Panc1 (cell line): ENCODE results near the gene CROCC2. TPM values are rescaled to one million over a fixed set of nuclear protein-coding genes. Genes with fewer than 3 reads are reported as not detected.

Experiments
- ATAC-seq: fragments of 200-7000 bp; cut with Tn5 transposase; 2 replicates; pipeline ENCODE4 v1.9.1; 2020; ENCODE audit warnings: mild to moderate bottlenecking, moderate library complexity
- BruUV-seq: library from RNA; stranded (reverse); fragments of 400-500 nt; replicated peaks from 2 replicates; lab custom pipeline; 2021; lab: Mats Ljungman, UMichigan
- CTCF ChIA-PET: fragments of 300-600 bp; sonication (Branson Sonifier 250); formaldehyde crosslinking; loops from one replicate; lab custom pipeline; 2022; ENCODE audit warnings: antibody characterized with exemption; lab: Charles Lee
- POLR2A ChIA-PET: fragments of 300-600 bp; sonication (Branson Sonifier 250); formaldehyde crosslinking; loops from one replicate; lab custom pipeline; 2022; ENCODE audit warnings: antibody characterized with exemption; lab: Charles Lee
- DNase-seq: peaks from one replicate; pipeline ENCODE4 v3.0.0-alpha.2; 2010; ENCODE audit warnings: low read depth, low spot score
- H3K27ac ChIP-seq: 2 replicates; pipeline ENCODE4 v1.5.1; 2011; ENCODE audit warnings: mild to moderate bottlenecking, low read length, inconsistent platforms
- H3K27me3 ChIP-seq: fragments of 200-500 bp; sonication (Bioruptor generic); 2 replicates; pipeline ENCODE4 v1.6.0; 2014; ENCODE audit warnings: low read length, inconsistent platforms; ENCODE audit not compliant: control insufficient read depth, insufficient read depth
- H3K36me3 ChIP-seq: fragments of 200-500 bp; sonication (Bioruptor generic); 2 replicates; pipeline ENCODE4 v1.5.1; 2014; ENCODE audit warnings: inconsistent platforms, mild to moderate bottlenecking, low read length, moderate library complexity; ENCODE audit not compliant: control insufficient read depth, insufficient read depth
- H3K4me1 ChIP-seq: 2 replicates; pipeline ENCODE4 v1.5.1; 2011; ENCODE audit warnings: inconsistent platforms, mild to moderate bottlenecking, low read length, moderate library complexity; ENCODE audit not compliant: control insufficient read depth, insufficient read depth
- H3K4me3 ChIP-seq, 2 experiments: 2 replicates each; pipeline ENCODE4 v1.5.1; 2011 to 2012; ENCODE audit warnings: low read depth in 2 of 2, low read length in 2 of 2, mild to moderate bottlenecking in 2 of 2, inconsistent platforms in 1 of 2, moderate library complexity in 1 of 2
- H3K9me3 ChIP-seq: fragments of 200-500 bp; sonication (Bioruptor generic); 2 replicates; pipeline ENCODE4 v1.5.1; 2014; ENCODE audit warnings: low read depth, mild to moderate bottlenecking, inconsistent platforms, low read length, moderate library complexity; ENCODE audit not compliant: control insufficient read depth, insufficient read depth
- POLR2AphosphoS5 ChIP-seq: IDR thresholded peaks from 2 replicates; pipeline ENCODE4 v1.6.1; 2012; ENCODE audit warnings: mild to moderate bottlenecking, low read depth, low read length, moderate library complexity
- SIN3A ChIP-seq: IDR thresholded peaks from 2 replicates; pipeline ENCODE4 v1.6.1; 2012; ENCODE audit warnings: low read depth, mild to moderate bottlenecking, low read length, moderate library complexity, borderline replicate concordance; ENCODE audit not compliant: insufficient read depth
- TCF7L2 ChIP-seq: IDR thresholded peaks from 2 replicates; pipeline ENCODE4 v1.6.1; 2011; ENCODE audit warnings: mild to moderate bottlenecking, low read depth, low read length, inconsistent platforms
- in situ Hi-C: cut with HindIII; loops from 2 replicates; pipeline ENCODE4 v1.10.0; 2016; ENCODE audit warnings: low sequenced_read_pairs, low pct_unique_long_range_greater_than_20kb
- intact Hi-C: fragments of 100-400 bp; cut with micrococcal nuclease; formaldehyde crosslinking; loops from one replicate; pipeline ENCODE4 v1.10.0; 2022; ENCODE audit not compliant: unreplicated experiment
- total RNA-seq: library from RNA; stranded (reverse); gene quantifications from one replicate; pipeline ENCODE4 v1.2.1, GENCODE V29; 2021; ENCODE audit not compliant: unreplicated experiment
- TF ChIP-seq, protein P1 (sequence below), 2 experiments: IDR thresholded peaks; 2 replicates each; pipeline ENCODE4 v1.6.1; 2011 to 2012; ENCODE audit warnings: low read depth in 2 of 2, control low read depth in 1 of 2, low read length in 1 of 2, mild to moderate bottlenecking in 1 of 2, moderate library complexity in 1 of 2; ENCODE audit not compliant: insufficient read depth in 1 of 2
- TF ChIP-seq, protein P2 (sequence below): fragments of 450-650 bp; IDR thresholded peaks from 2 replicates; pipeline ENCODE4 v1.5.1; 2017; ENCODE audit warnings: mild to moderate bottlenecking

Gene CROCC2
- total RNA-seq, 1 experiment from 2014 or later = 0.23 TPM

DNA sequence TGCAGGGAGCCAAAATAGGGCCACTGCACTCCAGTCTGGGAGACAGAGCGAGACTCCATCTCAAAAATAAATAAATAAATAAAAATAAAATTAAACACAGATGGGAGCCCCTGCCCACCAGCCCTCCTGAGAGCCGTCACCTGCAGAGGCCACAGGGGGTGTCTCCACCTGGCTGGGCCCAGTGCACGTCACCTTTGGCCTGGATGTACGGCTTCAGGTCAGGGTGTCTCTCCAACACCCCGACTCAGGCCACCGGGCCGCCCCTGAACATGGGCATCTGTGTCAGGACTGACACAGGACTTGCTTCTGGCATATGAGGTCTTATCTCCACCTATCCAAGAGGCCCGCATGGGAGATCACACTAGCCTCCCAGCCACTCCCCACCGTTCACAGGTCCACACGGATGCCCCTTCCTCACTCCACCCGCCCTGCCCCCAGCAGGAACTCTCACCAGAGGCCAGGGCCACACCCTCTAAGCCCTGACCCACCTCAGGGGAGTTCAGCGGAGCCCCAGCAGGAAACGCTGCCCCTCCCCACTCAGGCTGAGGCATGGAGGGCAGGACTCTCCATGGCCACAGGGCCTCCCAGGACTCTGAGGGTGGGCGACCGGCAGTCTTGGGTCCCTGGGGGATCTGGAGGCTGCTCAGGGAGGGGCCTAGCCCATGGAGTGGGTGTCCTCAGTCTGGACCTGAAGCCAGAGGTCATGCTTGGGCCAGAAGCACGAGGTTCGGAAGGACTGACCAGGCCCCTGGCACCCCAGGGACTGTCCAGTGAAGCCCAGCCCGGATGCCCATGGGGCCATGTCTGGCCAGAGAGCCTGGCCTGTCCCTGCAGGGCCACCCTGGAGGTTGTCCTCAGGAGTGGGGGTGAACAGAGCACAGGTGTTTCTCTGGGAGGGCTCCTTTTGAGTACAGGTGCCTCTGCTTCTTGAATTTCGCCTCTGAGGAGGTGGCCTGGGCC, 1.6 kb upstream of the CROCC2 start:
- Histone ChIP-seq H3K36me3 (no peaks in the 10 kb centered on the region), H3K27ac (no peak overlapping the region), H3K27me3 (no peaks in the 10 kb centered on the region), H3K4me3 (no peak overlapping the region), H3K9me3 (no peaks in the 10 kb centered on the region), H3K4me1 (no peaks in the 10 kb centered on the region)
- ChIA-PET CTCF (no interaction called here), POLR2A (no interaction called here)
- in situ Hi-C loops (no loop called here), intact Hi-C loops (no loop called here)
- BruUV-seq = no TSS peak
- ATAC-seq = no peak
- no peak for DNase-seq
- no peak for TF ChIP-seq TCF7L2

DNA sequence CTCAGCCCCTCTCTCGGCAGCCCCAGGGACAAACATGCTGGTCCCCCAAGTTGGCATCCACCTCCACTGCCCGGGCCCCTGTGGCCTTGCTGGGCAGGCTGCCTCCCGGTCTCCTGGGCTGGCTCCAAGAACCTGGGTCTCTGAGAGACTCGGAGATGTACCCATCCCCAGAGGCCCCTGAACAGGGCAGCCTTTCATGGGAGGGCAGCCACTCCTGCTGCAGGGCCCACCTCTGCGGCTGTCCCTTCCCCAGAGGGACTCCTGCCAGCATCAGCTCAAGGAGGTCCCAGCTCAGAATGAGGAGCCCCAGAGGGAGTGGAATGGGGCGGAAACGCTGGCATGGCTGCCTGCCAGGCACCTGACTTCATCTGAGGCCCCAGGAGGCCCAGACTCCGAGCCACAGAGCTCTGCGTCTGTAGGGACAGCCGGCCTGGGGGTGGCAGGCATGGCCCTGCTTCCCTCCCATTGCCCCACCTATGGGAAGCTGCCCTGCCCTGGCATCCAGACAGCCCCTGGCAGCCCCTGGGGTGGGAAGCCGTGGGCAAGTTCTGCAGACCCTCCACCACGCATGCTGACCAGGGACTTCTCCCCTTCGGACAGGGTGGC, 857 bp upstream of the CROCC2 start:
- Histone ChIP-seq H3K36me3 (no peaks in the 10 kb centered on the region), H3K4me1 (no peaks in the 10 kb centered on the region), H3K4me3 (no peak overlapping the region), H3K27ac (no peak overlapping the region), H3K9me3 (no peaks in the 10 kb centered on the region), H3K27me3 (no peaks in the 10 kb centered on the region)
- in situ Hi-C loops (no loop called here), intact Hi-C loops (no loop called here)
- ChIA-PET POLR2A (no interaction called here), CTCF (no interaction called here)
- DNase-seq = no peak
- no TSS peak for BruUV-seq
- peak; percentile 32; the same call in 1 of the 2 replicates for ATAC-seq
- TF ChIP-seq, protein P1, sequence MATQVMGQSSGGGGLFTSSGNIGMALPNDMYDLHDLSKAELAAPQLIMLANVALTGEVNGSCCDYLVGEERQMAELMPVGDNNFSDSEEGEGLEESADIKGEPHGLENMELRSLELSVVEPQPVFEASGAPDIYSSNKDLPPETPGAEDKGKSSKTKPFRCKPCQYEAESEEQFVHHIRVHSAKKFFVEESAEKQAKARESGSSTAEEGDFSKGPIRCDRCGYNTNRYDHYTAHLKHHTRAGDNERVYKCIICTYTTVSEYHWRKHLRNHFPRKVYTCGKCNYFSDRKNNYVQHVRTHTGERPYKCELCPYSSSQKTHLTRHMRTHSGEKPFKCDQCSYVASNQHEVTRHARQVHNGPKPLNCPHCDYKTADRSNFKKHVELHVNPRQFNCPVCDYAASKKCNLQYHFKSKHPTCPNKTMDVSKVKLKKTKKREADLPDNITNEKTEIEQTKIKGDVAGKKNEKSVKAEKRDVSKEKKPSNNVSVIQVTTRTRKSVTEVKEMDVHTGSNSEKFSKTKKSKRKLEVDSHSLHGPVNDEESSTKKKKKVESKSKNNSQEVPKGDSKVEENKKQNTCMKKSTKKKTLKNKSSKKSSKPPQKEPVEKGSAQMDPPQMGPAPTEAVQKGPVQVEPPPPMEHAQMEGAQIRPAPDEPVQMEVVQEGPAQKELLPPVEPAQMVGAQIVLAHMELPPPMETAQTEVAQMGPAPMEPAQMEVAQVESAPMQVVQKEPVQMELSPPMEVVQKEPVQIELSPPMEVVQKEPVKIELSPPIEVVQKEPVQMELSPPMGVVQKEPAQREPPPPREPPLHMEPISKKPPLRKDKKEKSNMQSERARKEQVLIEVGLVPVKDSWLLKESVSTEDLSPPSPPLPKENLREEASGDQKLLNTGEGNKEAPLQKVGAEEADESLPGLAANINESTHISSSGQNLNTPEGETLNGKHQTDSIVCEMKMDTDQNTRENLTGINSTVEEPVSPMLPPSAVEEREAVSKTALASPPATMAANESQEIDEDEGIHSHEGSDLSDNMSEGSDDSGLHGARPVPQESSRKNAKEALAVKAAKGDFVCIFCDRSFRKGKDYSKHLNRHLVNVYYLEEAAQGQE (IDR thresholded peaks at IDR 0.05; ENCODE audit: insufficient read depth in 1 of 2, low read depth in 2 of 2, low read length in 1 of 2) = no peak
- TF ChIP-seq POLR2AphosphoS5 = no peak
- no peak for TF ChIP-seq TCF7L2
- no peak for TF ChIP-seq SIN3A
- TF ChIP-seq, protein P2, sequence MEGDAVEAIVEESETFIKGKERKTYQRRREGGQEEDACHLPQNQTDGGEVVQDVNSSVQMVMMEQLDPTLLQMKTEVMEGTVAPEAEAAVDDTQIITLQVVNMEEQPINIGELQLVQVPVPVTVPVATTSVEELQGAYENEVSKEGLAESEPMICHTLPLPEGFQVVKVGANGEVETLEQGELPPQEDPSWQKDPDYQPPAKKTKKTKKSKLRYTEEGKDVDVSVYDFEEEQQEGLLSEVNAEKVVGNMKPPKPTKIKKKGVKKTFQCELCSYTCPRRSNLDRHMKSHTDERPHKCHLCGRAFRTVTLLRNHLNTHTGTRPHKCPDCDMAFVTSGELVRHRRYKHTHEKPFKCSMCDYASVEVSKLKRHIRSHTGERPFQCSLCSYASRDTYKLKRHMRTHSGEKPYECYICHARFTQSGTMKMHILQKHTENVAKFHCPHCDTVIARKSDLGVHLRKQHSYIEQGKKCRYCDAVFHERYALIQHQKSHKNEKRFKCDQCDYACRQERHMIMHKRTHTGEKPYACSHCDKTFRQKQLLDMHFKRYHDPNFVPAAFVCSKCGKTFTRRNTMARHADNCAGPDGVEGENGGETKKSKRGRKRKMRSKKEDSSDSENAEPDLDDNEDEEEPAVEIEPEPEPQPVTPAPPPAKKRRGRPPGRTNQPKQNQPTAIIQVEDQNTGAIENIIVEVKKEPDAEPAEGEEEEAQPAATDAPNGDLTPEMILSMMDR = no peak
